Measurements from ENCODE around the gene RAB5B. TPM values are rescaled to one million over a fixed set of nuclear protein-coding genes. Genes with fewer than 3 reads are reported as not detected.
A peak's percentile ranks its signal among the peaks of the same experiment; 100 is the strongest.

Gene RAB5B
- total RNA-seq, 1 donor from 2014 or later = 150 TPM

DNA sequence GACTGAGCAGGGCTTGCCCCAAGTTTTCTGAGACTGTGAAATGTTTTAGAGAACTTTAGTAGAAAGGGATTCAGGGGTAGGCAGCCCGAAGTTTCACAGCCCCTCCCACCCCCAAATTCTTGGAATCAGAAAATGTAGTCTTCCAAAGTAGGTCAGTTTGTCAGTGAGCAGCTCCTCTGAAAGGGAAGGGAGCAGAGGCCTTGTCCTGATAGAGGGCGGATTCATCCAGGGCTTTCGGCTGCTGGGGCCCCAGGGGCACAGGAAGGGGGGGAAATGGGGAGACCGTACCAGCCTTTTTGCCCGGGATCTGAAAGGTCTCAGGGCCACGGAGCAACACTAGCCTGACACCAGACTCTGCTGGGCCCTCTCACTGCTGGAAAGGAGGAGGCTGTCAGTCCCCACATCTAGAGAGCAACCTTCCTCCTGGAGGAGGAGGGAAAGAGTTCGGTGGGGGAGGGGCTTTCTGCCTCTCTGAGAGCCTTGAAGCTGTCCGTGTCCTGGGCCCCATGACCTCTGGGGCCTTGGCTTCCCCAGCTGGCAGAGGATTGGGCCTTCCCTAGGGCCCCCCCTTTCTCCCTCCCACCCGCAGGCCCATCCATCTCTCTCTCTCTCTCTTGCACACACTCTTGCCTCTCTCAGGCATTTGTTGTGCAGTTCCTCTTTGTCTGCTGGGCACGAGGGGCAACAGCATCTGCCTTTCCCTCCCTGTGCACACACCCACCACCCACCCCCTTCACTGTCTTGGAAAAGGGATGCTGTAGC lies 46.7 kb downstream of the RAB5B start, which contains the start of gene IKZF4:
TSS of gene IKZF4 (plus strand) at position 621 of the 762 bp plus-strand sequence. CDS start 451 bp downstream, outside the sequence.
- ATAC-seq (peak; percentile 84), DNase-seq (peak; percentile 72)
- H3K4me1 ChIP-seq = peaks cover 21% of the 10 kb centered on the region
- no peaks in the 10 kb centered on the region for H3K9me3 ChIP-seq
- H3K27me3 ChIP-seq = no peaks in the 10 kb centered on the region
- peak within 1 kb of the TSS; percentile 70 for H3K27ac ChIP-seq
- intact Hi-C loops (cut with DNase I) = no loop called here
- H3K4me3 ChIP-seq = peak within 1 kb of the TSS; percentile 35
- TF ChIP-seq, protein P1, sequence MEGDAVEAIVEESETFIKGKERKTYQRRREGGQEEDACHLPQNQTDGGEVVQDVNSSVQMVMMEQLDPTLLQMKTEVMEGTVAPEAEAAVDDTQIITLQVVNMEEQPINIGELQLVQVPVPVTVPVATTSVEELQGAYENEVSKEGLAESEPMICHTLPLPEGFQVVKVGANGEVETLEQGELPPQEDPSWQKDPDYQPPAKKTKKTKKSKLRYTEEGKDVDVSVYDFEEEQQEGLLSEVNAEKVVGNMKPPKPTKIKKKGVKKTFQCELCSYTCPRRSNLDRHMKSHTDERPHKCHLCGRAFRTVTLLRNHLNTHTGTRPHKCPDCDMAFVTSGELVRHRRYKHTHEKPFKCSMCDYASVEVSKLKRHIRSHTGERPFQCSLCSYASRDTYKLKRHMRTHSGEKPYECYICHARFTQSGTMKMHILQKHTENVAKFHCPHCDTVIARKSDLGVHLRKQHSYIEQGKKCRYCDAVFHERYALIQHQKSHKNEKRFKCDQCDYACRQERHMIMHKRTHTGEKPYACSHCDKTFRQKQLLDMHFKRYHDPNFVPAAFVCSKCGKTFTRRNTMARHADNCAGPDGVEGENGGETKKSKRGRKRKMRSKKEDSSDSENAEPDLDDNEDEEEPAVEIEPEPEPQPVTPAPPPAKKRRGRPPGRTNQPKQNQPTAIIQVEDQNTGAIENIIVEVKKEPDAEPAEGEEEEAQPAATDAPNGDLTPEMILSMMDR (IDR thresholded peaks at IDR 0.05) = no peak
- H3K36me3 ChIP-seq = peaks cover 14% of the 10 kb centered on the region

DNA sequence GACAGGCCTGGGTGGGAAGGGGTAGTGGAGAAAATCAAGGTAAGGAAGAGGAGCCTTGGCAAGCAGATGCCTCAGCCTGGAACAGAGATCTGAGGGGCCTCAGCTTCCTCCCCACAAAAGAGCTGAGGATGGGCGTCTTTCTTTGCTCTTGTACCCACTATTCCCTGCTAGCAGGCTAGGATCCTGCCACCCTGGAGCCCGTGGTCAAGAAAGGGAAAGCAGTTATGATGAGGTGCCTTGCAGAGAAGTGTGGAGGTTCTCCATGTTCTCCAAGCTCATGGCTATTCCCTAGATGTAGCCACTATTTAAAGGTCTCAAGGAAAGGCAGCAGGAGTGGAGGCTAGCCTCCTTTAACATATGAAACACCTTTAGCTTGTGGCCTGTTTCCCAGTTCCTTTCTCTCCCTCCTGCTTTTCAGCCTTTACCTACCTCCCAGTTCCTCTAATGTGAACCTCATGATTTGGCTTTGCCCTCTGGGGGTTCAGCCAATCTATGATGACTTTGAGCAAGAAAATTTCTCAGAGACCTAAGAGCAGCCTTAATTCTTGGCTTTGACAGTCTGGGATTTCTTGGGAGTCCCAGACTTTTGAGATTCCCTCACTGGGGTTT lies 48.1 kb downstream of the RAB5B start:
- Histone ChIP-seq H3K9me3 (no peaks in the 10 kb centered on the region), H3K27ac (peak overlapping the region; percentile 51), H3K4me1 (peaks cover 21% of the 10 kb centered on the region), H3K36me3 (peaks cover 14% of the 10 kb centered on the region), H3K27me3 (no peaks in the 10 kb centered on the region), H3K4me3 (no peak overlapping the region)
- intact Hi-C loops (cut with DNase I) = no loop called here
- DNase-seq = no peak
- no peak for ATAC-seq
- TF ChIP-seq, protein P1 (IDR thresholded peaks at IDR 0.05) = no peak

DNA sequence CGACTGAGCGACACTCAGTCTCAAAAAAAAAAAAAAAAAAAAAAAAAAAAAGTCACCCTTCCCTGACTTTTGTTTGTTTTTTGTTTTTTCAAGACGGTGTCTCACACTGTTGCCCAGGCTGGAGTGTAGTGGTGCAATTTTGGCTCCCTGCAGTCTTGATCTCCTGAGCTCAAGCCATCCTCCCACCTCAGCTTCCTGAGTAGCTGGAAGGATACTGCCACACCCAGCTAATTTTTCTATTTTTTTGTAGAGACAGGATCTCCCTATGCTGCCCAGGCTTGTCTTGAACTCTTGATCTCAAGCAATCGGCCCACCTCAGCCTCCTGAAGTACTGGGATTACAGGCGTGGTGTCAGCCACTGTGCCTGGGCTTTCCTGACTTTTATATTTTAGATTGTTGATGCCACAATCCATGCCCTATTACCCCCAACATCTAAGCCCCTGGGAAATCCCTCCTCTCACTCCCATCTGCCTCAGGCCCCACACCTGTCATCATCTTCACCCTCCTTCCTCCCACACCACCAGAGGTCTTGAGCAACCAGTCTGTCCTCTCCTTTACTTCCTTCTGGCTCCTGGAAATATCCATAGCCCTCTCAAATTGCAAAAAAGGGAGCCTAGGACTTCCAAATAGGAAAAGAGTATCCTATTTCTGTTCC lies 54.8 kb downstream of the RAB5B start:
- Histone ChIP-seq H3K27me3 (no peaks in the 10 kb centered on the region), H3K4me1 (peaks cover 9% of the 10 kb centered on the region), H3K4me3 (no peak overlapping the region), H3K36me3 (peaks cover 17% of the 10 kb centered on the region), H3K27ac (peak overlapping the region; percentile 36), H3K9me3 (no peaks in the 10 kb centered on the region)
- ATAC-seq (peak; percentile 25), DNase-seq (no peak)
- intact Hi-C loops (cut with DNase I) = no loop called here
- TF ChIP-seq, protein P1 (IDR thresholded peaks at IDR 0.05) = no peak

DNA sequence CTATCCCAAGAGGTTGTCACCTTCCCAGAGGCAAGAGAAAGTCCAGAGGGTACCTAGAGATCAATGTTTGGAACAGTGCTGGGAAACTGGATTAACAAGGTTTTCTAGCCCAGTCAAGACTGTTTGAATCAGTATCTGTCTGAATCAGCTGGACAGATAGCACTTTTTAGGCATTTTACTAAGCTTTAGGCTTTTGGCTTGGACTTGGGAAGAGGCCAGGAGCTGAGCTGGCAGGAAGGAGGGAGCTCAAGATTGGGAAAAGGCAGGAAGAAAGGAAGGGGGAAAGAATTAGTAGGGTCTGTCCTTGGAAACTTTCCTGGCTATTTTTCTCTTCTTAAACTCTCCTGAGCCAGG lies 55.3 kb downstream of the RAB5B start:
- ATAC-seq = no peak

DNA sequence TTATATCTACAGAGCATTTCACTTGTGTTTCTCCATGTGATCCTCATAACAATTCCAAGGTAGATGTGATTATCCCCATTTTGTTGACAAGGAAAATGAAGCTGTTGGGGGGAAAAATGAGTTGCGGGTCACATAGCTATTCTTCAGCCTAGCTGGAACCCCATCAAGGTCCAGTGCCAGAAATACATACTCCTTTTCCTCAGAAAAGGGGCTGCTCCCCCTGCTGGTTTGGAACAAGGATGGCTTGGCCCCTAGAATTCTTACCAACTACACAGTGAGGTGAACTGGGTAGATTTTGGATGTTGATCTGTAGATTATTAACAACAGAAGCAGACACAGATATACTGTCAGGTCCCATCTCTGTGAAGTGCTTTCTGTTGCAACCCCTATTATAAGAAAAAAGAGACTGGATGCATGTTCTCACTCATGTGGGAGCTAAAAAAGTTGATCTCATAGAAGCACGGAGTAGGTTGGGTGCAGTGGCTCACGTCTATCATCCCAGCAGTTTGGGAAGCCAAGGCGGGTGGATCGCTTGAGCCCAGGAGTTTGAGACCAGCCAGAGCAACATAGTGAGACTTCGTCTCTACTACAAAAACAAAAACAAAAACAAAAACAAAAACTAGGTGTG lies 55.9 kb downstream of the RAB5B start:
- Histone ChIP-seq H3K36me3 (peaks cover 25% of the 10 kb centered on the region), H3K9me3 (no peaks in the 10 kb centered on the region), H3K27me3 (no peaks in the 10 kb centered on the region), H3K4me1 (peaks cover 9% of the 10 kb centered on the region), H3K4me3 (no peak overlapping the region), H3K27ac (no peak overlapping the region)
- ATAC-seq (peak; percentile 88), DNase-seq (no peak)
- intact Hi-C loops (cut with DNase I) = no loop called here
- TF ChIP-seq, protein P1 (IDR thresholded peaks at IDR 0.05) = peak; percentile 65

More for the DNA sequence above, 55.3 kb downstream of the RAB5B start:
- intact Hi-C loops (cut with DNase I) = no loop called here
- DNase-seq = no peak
- H3K36me3 ChIP-seq = peaks cover 18% of the 10 kb centered on the region
- H3K27ac ChIP-seq = peak overlapping the region; percentile 36
- no peaks in the 10 kb centered on the region for H3K9me3 ChIP-seq
- H3K27me3 ChIP-seq = no peaks in the 10 kb centered on the region
- TF ChIP-seq, protein P1 (IDR thresholded peaks at IDR 0.05) = no peak
- H3K4me3 ChIP-seq = no peak overlapping the region
- H3K4me1 ChIP-seq = peaks cover 9% of the 10 kb centered on the region

Measured in upper lobe of right lung (tissue), 1 donor.